Osteoblast (primary cell): ENCODE data around the gene ECEL1. TPM values are rescaled to one million over a fixed set of nuclear protein-coding genes. Genes with fewer than 3 reads are reported as not detected.

Experiments
- DNase-seq: peaks from one replicate; pipeline ENCODE4 v3.0.0; 2011; ENCODE audit warnings: low spot score, mixed read lengths; ENCODE audit not compliant: insufficient read length; ENCODE audit errors: missing footprints
- H2AFZ ChIP-seq: 2 replicates; pipeline ENCODE4 v1.6.0; 2011; ENCODE audit warnings: mild to moderate bottlenecking, low read length
- H3K27ac ChIP-seq: 2 replicates; pipeline ENCODE4 v1.5.1; 2011; ENCODE audit warnings: mild to moderate bottlenecking, low read depth, low read length, moderate library complexity
- H3K27me3 ChIP-seq: 2 replicates; pipeline ENCODE4 v1.6.0; 2012; ENCODE audit warnings: mild to moderate bottlenecking, control low read depth, inconsistent platforms, low read length, moderate library complexity; ENCODE audit not compliant: insufficient read depth
- H3K36me3 ChIP-seq: 2 replicates; pipeline ENCODE4 v1.5.1; 2011; ENCODE audit warnings: mild to moderate bottlenecking, low read length, control low read depth, moderate library complexity; ENCODE audit not compliant: insufficient read depth
- H3K4me1 ChIP-seq: 2 replicates; pipeline ENCODE4 v1.5.1; 2011; ENCODE audit warnings: mild to moderate bottlenecking, low read length, control low read depth, moderate library complexity; ENCODE audit not compliant: insufficient read depth
- H3K4me2 ChIP-seq: 2 replicates; pipeline ENCODE4 v1.6.0; 2011; ENCODE audit warnings: mild to moderate bottlenecking, low read length; ENCODE audit not compliant: insufficient read depth
- H3K4me3 ChIP-seq: fragments of 200-600 bp; sonication (generic); 3 replicates; pipeline ENCODE4 v1.5.1; 2012; ENCODE audit warnings: mild to moderate bottlenecking, low read length, inconsistent platforms; ENCODE audit not compliant: insufficient read depth
- H3K79me2 ChIP-seq: 2 replicates; pipeline ENCODE4 v1.6.0; 2012; ENCODE audit warnings: mild to moderate bottlenecking, low read length, control low read depth, inconsistent platforms; ENCODE audit not compliant: insufficient read depth
- H3K9me3 ChIP-seq: 2 replicates; pipeline ENCODE4 v1.5.1; 2011; ENCODE audit warnings: low read depth, low read length, control low read depth
- H4K20me1 ChIP-seq: 2 replicates; pipeline ENCODE4 v1.6.0; 2012; ENCODE audit warnings: mild to moderate bottlenecking, low read length, control low read depth; ENCODE audit not compliant: insufficient read depth
- total RNA-seq: library from RNA; depleted of rRNA; stranded (reverse); fragments of >200 nt; gene quantifications from 2 replicates; pipeline ENCODE4 v1.2.3, GENCODE V29; 2012
- TF ChIP-seq, protein P1 (sequence below): IDR thresholded peaks from 2 replicates; pipeline ENCODE4 v1.5.1; 2011; ENCODE audit warnings: mild to moderate bottlenecking, low read depth, low read length, moderate library complexity; ENCODE audit errors: extremely low read depth

ECEL1 gene
- total RNA-seq, 1 donor: not detected

GRCh38 chr2:232502511-232502910 is 14.9 kb upstream of the ECEL1 start:
- Histone ChIP-seq H3K4me3 (no peak overlapping the region), H4K20me1 (no peaks in the 10 kb centered on the region), H3K79me2 (no peaks in the 10 kb centered on the region), H3K4me1 (no peaks in the 10 kb centered on the region), H2AFZ (no peak overlapping the region), H3K9me3 (no peaks in the 10 kb centered on the region), H3K36me3 (no peaks in the 10 kb centered on the region), H3K4me2 (no peak overlapping the region), H3K27ac (no peak overlapping the region), H3K27me3 (peaks cover 32% of the 10 kb centered on the region)
- no peak for DNase-seq
- TF ChIP-seq, protein P1, sequence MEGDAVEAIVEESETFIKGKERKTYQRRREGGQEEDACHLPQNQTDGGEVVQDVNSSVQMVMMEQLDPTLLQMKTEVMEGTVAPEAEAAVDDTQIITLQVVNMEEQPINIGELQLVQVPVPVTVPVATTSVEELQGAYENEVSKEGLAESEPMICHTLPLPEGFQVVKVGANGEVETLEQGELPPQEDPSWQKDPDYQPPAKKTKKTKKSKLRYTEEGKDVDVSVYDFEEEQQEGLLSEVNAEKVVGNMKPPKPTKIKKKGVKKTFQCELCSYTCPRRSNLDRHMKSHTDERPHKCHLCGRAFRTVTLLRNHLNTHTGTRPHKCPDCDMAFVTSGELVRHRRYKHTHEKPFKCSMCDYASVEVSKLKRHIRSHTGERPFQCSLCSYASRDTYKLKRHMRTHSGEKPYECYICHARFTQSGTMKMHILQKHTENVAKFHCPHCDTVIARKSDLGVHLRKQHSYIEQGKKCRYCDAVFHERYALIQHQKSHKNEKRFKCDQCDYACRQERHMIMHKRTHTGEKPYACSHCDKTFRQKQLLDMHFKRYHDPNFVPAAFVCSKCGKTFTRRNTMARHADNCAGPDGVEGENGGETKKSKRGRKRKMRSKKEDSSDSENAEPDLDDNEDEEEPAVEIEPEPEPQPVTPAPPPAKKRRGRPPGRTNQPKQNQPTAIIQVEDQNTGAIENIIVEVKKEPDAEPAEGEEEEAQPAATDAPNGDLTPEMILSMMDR: no peak

DNA sequence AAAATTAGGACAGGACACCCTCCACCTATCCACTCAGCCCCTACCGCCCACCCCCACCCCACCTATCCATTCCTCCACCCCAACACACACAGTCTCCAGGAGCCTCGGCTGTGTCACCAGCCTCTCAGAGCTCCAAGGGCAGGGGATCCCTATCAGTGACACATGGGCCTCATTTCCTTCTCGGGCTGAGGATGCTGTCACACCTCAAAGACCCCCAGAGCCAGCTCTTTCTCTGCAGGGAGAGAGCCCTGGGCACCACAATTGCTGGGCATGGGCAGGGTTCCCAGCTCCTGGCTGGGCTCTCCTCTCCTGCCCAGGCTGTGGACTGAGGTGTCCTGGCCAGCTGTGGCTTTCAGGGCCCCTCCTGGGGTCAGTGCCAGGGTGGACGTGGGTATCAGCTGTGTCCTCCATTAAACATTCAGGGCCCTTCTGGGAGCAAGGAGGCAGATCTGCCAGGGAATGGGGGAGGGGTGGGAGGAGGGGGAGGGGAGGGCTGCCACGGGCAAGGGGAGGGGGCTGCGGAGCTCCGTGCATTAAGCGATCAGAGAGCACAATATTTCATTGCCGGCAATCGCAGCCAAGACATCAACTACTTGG is 14.3 kb upstream of the ECEL1 start:
- Histone ChIP-seq H2AFZ (no peak overlapping the region), H3K4me1 (no peaks in the 10 kb centered on the region), H3K79me2 (no peaks in the 10 kb centered on the region), H3K36me3 (no peaks in the 10 kb centered on the region), H4K20me1 (no peaks in the 10 kb centered on the region), H3K27me3 (peaks cover 32% of the 10 kb centered on the region), H3K4me2 (no peak overlapping the region), H3K9me3 (no peaks in the 10 kb centered on the region), H3K4me3 (no peak overlapping the region), H3K27ac (no peak overlapping the region)
- TF ChIP-seq, protein P1: no peak
- no peak for DNase-seq

DNA sequence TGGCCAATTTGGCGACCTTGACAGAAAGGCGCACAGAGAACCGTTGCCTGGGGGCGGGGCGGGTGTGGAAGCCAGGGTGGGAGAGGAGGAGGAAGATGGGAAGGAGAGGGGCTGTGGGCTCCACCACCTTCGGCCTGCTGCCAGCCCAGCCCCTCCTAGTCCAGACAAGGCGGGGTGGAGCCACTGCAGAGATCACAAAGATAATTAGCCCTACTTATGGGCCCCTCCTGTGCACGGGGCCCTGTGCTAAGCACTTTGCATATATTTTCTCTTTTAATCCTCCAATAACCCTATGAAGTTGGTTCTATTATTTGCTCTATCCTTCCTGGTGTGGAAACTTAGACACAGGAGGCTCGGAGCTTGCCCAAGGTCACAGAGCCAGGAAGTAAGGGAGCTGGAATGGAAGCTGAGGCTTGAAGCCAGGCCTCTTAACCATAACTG is 13.7 kb upstream of the ECEL1 start:
- Histone ChIP-seq H3K4me2 (no peak overlapping the region), H4K20me1 (no peaks in the 10 kb centered on the region), H3K27me3 (peaks cover 32% of the 10 kb centered on the region), H3K36me3 (no peaks in the 10 kb centered on the region), H3K9me3 (no peaks in the 10 kb centered on the region), H3K27ac (no peak overlapping the region), H3K4me3 (no peak overlapping the region), H2AFZ (no peak overlapping the region), H3K79me2 (no peaks in the 10 kb centered on the region), H3K4me1 (no peaks in the 10 kb centered on the region)
- DNase-seq: no peak
- TF ChIP-seq, protein P1: no peak

DNA sequence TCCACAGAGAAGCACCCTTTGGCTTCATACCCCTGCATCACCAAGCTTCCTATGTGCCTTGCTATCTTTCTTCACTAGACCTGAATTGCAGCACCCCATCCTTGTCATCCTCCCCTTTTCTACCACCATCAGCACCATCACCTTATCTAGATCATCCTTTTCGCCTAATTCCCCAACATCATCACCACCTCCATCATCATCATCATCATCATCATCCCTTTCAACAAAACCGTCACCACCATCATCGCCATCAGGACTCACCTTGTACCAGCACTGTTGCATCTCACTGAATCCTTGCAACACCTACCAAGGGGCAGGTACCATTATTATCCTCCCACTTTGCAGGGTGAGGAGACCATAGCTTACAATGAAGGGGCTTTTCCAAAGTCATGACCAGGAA is 10.8 kb upstream of the ECEL1 start:
- TF ChIP-seq, protein P1: no peak
- H4K20me1 ChIP-seq: no peaks in the 10 kb centered on the region

More for the DNA sequence above, 10.8 kb upstream of the ECEL1 start:
- H3K27ac ChIP-seq: no peak overlapping the region
- H3K4me2 ChIP-seq: no peak overlapping the region
- no peaks in the 10 kb centered on the region for H3K9me3 ChIP-seq
- no peaks in the 10 kb centered on the region for H3K4me1 ChIP-seq
- H3K36me3 ChIP-seq: no peaks in the 10 kb centered on the region
- H3K27me3 ChIP-seq: peaks cover 11% of the 10 kb centered on the region
- DNase-seq: no peak
- H2AFZ ChIP-seq: no peak overlapping the region
- no peaks in the 10 kb centered on the region for H3K79me2 ChIP-seq
- H3K4me3 ChIP-seq: no peak overlapping the region
